HT-29 (cell line): ENCODE results near the gene SENP2. TPM values are rescaled to one million over a fixed set of nuclear protein-coding genes. Genes with fewer than 3 reads are reported as not detected.

ENCODE experiments used
- DNase-seq: peaks from one replicate; pipeline ENCODE4 v3.0.0-alpha.2; 2015; ENCODE audit warnings: low spot score
- small RNA-seq: library from RNA; depleted of rRNA; stranded (forward); fragments of <200 nt; gene quantifications from one replicate; pipeline ENCODE3, GENCODE V24; 2014
- total RNA-seq: library from RNA; depleted of rRNA; stranded (reverse); fragments of >200 nt; shearing (Covaris generic); gene quantifications from 2 replicates; pipeline ENCODE4 v1.2.3, GENCODE V29; 2014; rRNA removed

Gene SENP2
- total RNA-seq, 1 experiment from 2014 or later: 13.2 TPM

- DNase-seq: no peak
Measured at GRCh38 chr3:185678027-185678426, 91.9 kb downstream of the SENP2 start.

- DNase-seq: no peak
Measured at GRCh38 chr3:185680231-185680630, 94.1 kb downstream of the SENP2 start.

Small RNA genes within 50 kb of the gene (small RNA-seq; reads per million reads assigned to genes)
- not detected for gene AC133473.1

Other genes starting within 250 kb of the SENP2 start
- 6.6 and 9.6 TPM in 2 replicates for gene MAP3K13, start 223.2 kb upstream of the SENP2 start, total RNA-seq
- 18.0 and 19.9 TPM in 2 replicates for gene TMEM41A, start 87.3 kb upstream of the SENP2 start, total RNA-seq
- 5.3 and 11.6 TPM in 2 replicates for gene LIPH, start 33.7 kb upstream of the SENP2 start, total RNA-seq
- 28.7 and 29.8 TPM in 2 replicates for gene IGF2BP2, start 238.7 kb downstream of the SENP2 start, total RNA-seq